ENCODE data around the gene LMAN1L. TPM values are rescaled to one million over a fixed set of nuclear protein-coding genes. Genes with fewer than 3 reads are reported as not detected.
A peak's percentile ranks its signal among the peaks of the same experiment; 100 is the strongest.

Gene LMAN1L
- total RNA-seq, 1 donor from 2014 or later = not detected

DNA sequence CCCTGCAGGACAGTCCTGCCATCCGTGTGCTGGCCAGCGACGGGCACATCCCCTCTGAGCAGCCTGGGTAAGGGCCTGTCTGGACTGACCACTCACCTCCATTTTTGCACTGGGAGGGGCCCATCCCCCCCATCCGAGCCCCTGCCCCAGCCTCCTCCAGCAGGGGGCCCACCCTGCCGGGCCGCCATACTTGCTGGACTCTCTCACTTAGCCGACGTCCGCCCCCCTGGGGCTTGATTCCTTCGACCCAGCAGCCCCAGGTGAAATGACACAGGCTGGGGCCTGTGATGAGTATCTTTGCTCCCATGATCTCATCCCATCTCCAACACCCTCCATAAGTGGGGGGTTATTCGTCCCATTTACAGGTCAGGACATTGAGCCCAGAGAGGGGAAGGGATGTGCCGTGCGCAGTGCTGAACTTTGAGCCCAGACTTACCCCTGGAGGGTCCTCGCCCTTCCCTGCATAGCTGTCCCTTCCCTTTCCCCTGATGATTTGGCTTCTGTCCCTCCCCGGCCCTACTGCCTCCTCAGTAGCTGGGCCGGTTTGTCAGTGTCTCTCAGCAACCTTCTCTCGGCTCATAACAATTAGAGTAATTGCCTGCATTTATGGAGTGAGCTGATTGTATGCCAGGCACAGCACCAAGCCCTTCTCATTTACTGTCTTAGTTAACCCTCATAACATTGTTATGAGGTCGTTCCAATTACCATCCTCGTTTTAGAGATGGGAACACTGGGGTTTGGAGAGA is 4.2 kb downstream of the LMAN1L start:
- H3K27me3 Mint-ChIP-seq (ENCODE audit: unreplicated experiment) = peaks cover 12% of the 10 kb centered on the region
- no peak overlapping the region for H3K4me3 Mint-ChIP-seq (ENCODE audit: unreplicated experiment)
- no peaks in the 10 kb centered on the region for H3K9me3 Mint-ChIP-seq (ENCODE audit: unreplicated experiment)
- DNase-seq (ENCODE audit: low spot score) = no peak
- H3K4me1 Mint-ChIP-seq (ENCODE audit: unreplicated experiment) = peaks cover 3% of the 10 kb centered on the region
- H3K27ac Mint-ChIP-seq (ENCODE audit: unreplicated experiment) = no peak overlapping the region
- TF ChIP-seq, protein P1, sequence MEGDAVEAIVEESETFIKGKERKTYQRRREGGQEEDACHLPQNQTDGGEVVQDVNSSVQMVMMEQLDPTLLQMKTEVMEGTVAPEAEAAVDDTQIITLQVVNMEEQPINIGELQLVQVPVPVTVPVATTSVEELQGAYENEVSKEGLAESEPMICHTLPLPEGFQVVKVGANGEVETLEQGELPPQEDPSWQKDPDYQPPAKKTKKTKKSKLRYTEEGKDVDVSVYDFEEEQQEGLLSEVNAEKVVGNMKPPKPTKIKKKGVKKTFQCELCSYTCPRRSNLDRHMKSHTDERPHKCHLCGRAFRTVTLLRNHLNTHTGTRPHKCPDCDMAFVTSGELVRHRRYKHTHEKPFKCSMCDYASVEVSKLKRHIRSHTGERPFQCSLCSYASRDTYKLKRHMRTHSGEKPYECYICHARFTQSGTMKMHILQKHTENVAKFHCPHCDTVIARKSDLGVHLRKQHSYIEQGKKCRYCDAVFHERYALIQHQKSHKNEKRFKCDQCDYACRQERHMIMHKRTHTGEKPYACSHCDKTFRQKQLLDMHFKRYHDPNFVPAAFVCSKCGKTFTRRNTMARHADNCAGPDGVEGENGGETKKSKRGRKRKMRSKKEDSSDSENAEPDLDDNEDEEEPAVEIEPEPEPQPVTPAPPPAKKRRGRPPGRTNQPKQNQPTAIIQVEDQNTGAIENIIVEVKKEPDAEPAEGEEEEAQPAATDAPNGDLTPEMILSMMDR (IDR thresholded peaks at IDR 0.05; ENCODE audit: unreplicated experiment) = no peak
- no peaks in the 10 kb centered on the region for H3K36me3 Mint-ChIP-seq (ENCODE audit: low read depth, unreplicated experiment)

DNA sequence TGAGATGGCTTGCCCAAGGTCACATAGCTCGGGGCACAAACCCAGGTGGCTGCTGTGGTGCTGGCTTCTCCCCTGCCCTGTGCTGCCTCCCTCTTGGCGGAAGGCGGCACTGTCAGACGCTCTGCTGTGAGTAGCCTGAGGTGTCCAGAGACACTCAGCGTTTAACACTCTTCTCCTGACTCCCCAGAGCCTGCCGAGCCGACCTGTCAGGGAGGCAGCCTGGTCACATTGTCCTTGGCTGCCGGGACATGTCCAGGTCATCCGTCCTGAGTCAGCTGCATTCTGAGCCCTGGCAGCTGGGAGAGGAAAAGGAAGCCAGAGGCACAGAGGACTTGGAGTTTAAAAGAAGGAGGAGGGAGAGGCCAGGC is 4.7 kb downstream of the LMAN1L start:
- no peak overlapping the region for H3K27ac Mint-ChIP-seq (ENCODE audit: unreplicated experiment)
- peak; percentile 26 for DNase-seq (ENCODE audit: low spot score)
- TF ChIP-seq, protein P1 (IDR thresholded peaks at IDR 0.05; ENCODE audit: unreplicated experiment) = no peak

DNA sequence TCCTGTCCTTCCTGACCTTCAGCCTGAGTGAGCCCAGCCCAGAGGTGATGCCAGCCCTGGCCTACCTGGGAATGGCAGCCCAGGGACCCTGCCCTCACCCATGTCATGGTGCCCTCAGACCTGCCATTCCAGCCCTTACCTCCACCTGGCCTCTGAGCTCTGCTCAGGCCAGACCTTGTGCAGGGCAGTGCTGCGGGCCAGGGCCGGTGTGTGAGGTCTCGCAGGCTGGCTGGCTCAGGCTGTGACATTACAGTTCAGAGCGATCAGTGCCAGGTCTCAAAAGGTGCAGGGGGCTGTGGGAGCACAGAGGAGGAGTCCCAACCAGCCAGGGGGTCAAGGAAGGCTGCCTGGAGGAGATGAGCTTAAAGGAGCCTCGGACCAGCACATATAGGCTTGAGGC is 7.4 kb downstream of the LMAN1L start:
- no peak overlapping the region for H3K27ac Mint-ChIP-seq (ENCODE audit: unreplicated experiment)

More for the DNA sequence above, 4.7 kb downstream of the LMAN1L start:
- Mint-ChIP-seq H3K4me1 (ENCODE audit: unreplicated experiment) (peaks cover 3% of the 10 kb centered on the region), H3K4me3 (ENCODE audit: unreplicated experiment) (no peak overlapping the region), H3K27me3 (ENCODE audit: unreplicated experiment) (peaks cover 14% of the 10 kb centered on the region), H3K9me3 (ENCODE audit: unreplicated experiment) (no peaks in the 10 kb centered on the region), H3K36me3 (ENCODE audit: low read depth, unreplicated experiment) (no peaks in the 10 kb centered on the region)

DNA sequence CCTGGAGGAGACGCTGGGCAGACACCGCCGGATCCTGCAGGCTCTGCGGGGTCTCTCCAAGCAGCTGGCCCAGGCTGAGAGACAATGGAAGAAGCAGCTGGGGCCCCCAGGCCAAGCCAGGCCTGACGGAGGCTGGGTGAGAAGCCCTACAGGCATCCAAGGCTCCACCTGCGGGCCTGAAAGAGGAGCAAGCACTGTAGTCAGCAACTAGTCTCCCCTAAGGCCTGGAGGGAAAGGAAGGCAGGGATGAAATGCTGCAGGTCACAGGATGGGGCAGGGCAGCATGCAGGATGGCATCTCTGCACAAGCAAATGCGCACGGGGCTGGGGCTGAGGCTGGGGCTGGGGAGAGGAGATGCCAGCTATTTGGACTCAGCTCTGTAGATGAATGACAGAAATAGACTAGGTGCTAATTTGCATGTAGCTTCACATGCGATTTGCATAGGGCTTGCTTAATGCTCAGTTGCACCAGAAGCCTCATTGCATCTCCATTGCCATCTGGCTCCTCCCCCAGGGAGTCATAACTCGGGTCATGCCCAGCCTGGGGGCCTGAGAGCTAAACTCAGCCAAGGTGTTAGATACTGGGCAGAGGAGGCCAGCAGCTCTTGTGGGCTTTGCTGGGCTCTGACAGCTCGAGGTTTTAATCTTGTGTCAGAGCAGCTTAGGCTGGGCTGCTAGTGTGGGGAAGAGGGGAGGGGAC is 8.6 kb downstream of the LMAN1L start:
- no peak for DNase-seq (ENCODE audit: low spot score)
- Mint-ChIP-seq H3K27me3 (ENCODE audit: unreplicated experiment) (peaks cover 16% of the 10 kb centered on the region), H3K27ac (ENCODE audit: unreplicated experiment) (no peak overlapping the region), H3K36me3 (ENCODE audit: low read depth, unreplicated experiment) (no peaks in the 10 kb centered on the region), H3K4me1 (ENCODE audit: unreplicated experiment) (peaks cover 3% of the 10 kb centered on the region), H3K9me3 (ENCODE audit: unreplicated experiment) (no peaks in the 10 kb centered on the region), H3K4me3 (ENCODE audit: unreplicated experiment) (no peak overlapping the region)
- TF ChIP-seq, protein P1 (IDR thresholded peaks at IDR 0.05; ENCODE audit: unreplicated experiment) = no peak

More for the DNA sequence above, 7.4 kb downstream of the LMAN1L start:
- TF ChIP-seq, protein P1 (IDR thresholded peaks at IDR 0.05; ENCODE audit: unreplicated experiment) = no peak
- H3K9me3 Mint-ChIP-seq (ENCODE audit: unreplicated experiment) = no peaks in the 10 kb centered on the region
- no peaks in the 10 kb centered on the region for H3K36me3 Mint-ChIP-seq (ENCODE audit: low read depth, unreplicated experiment)
- no peak for DNase-seq (ENCODE audit: low spot score)
- H3K4me3 Mint-ChIP-seq (ENCODE audit: unreplicated experiment) = no peak overlapping the region
- H3K27me3 Mint-ChIP-seq (ENCODE audit: unreplicated experiment) = peaks cover 14% of the 10 kb centered on the region
- H3K4me1 Mint-ChIP-seq (ENCODE audit: unreplicated experiment) = peaks cover 3% of the 10 kb centered on the region

DNA sequence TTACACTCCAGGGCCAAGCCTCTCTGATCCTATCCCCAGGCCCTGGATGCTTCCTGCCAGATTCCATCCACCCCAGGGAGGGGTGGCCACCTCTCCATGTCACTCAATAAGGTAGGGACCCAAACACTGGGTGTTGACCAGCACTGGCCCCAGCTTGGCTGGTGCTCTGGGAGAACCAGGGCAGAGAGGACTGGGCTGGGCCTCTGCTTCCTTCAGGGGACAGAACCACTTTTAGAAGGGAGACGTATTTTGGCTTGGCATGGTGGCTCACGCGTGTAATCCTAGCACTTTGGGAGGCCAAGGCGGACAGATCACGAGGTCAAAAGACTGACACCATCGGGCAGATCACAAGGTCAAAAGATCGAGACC is 9.1 kb downstream of the LMAN1L start:
- TF ChIP-seq, protein P1 (IDR thresholded peaks at IDR 0.05; ENCODE audit: unreplicated experiment) = no peak
- Mint-ChIP-seq H3K4me1 (ENCODE audit: unreplicated experiment) (peaks cover 3% of the 10 kb centered on the region), H3K27ac (ENCODE audit: unreplicated experiment) (no peak overlapping the region), H3K27me3 (ENCODE audit: unreplicated experiment) (peaks cover 15% of the 10 kb centered on the region), H3K36me3 (ENCODE audit: low read depth, unreplicated experiment) (no peaks in the 10 kb centered on the region), H3K9me3 (ENCODE audit: unreplicated experiment) (no peaks in the 10 kb centered on the region), H3K4me3 (ENCODE audit: unreplicated experiment) (no peak overlapping the region)
- no peak for DNase-seq (ENCODE audit: low spot score)

Measured in endothelial cell (in vitro differentiated cells).